BLaER1 (cell line): ENCODE results near the gene CTNNA2.

Experiments used
- H3K27ac ChIP-seq: shearing (Covaris generic); formaldehyde crosslinking; 2 replicates; pipeline ENCODE4 v1.8.1; 2022
- H3K27me3 ChIP-seq: shearing (Covaris generic); formaldehyde crosslinking; 2 replicates; pipeline ENCODE4 v1.8.1; 2022
- H3K36me3 ChIP-seq: shearing (Covaris generic); formaldehyde crosslinking; 2 replicates; pipeline ENCODE4 v1.8.1; 2022
- H3K4me1 ChIP-seq: shearing (Covaris generic); formaldehyde crosslinking; 2 replicates; pipeline ENCODE4 v1.8.1; 2022
- H3K4me2 ChIP-seq: shearing (Covaris generic); formaldehyde crosslinking; 2 replicates; pipeline ENCODE4 v1.8.1; 2022
- H3K4me3 ChIP-seq: shearing (Covaris generic); formaldehyde crosslinking; 2 replicates; pipeline ENCODE4 v1.8.1; 2022
- H3K9ac ChIP-seq: shearing (Covaris generic); formaldehyde crosslinking; 2 replicates; pipeline ENCODE4 v1.8.1; 2022
- H3K9me3 ChIP-seq: shearing (Covaris generic); formaldehyde crosslinking; 2 replicates; pipeline ENCODE4 v1.8.1; 2022
- H4K20me1 ChIP-seq: shearing (Covaris generic); formaldehyde crosslinking; 2 replicates; pipeline ENCODE4 v1.8.1; 2022
- Cebpa-rat ChIP-seq: shearing (Covaris generic); IDR thresholded peaks from 2 replicates; pipeline ENCODE4 v1.8.1; 2022

CTNNA2 gene

DNA sequence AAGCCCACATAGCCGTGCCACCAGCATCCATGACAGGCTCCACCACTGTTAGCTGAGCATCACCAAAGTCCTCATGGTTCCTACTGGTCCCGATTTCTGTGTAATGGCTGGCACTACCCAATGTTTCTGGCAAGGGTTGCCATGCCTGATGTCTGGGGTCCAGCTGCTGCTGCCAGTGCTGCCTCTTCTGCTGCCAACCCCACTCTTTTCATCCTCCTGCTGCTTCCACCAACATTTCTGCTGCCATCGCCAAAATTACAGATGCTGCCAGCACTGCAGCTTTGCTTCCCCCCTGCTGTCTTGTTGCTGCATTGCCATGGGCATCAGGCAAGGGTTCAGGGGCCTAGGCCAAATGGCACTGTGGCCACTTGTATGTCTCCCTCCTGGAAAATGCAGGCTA lies 638.8 kb downstream of the CTNNA2 start:
- no peak overlapping the region for H3K9ac ChIP-seq
- no peaks in the 10 kb centered on the region for H3K27me3 ChIP-seq
- peaks cover 22% of the 10 kb centered on the region for H3K4me1 ChIP-seq
- H4K20me1 ChIP-seq = no peaks in the 10 kb centered on the region
- H3K4me2 ChIP-seq = peak overlapping the region; percentile 72
- no peaks in the 10 kb centered on the region for H3K9me3 ChIP-seq
- H3K27ac ChIP-seq = 0 out of 2 replicates have a peak overlapping the region, but pooled peaks have one; percentile 10
- no peak for TF ChIP-seq Cebpa-rat
- H3K4me3 ChIP-seq = no peak overlapping the region
- no peaks in the 10 kb centered on the region for H3K36me3 ChIP-seq

DNA sequence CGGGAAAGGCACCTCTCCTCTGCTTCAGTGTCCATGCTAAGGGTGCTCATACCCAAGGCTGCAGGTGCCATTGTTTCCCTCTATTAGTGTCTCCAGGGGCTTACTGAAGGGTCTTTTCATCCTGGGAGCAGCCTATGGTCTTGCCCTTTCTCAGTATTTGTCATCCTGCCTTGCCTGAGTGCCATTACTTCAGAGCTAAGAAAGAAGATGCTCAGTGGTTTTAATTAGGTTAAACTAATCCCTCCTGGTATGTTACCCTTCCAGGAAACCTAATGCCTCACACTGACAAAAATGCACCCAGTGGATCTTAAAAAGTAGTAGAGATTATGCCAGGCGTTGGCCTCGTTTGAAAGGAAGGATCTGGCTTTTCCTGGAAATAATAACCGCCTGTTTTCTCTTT lies 640.3 kb downstream of the CTNNA2 start:
- Histone ChIP-seq H3K4me3 (no peak overlapping the region), H3K27ac (no peak overlapping the region), H3K4me2 (no peak overlapping the region), H3K27me3 (no peaks in the 10 kb centered on the region), H4K20me1 (no peaks in the 10 kb centered on the region), H3K36me3 (no peaks in the 10 kb centered on the region), H3K9ac (no peak overlapping the region), H3K9me3 (no peaks in the 10 kb centered on the region), H3K4me1 (peaks cover 22% of the 10 kb centered on the region)
- no peak for TF ChIP-seq Cebpa-rat

- no peak overlapping the region for H3K9ac ChIP-seq
- no peaks in the 10 kb centered on the region for H3K36me3 ChIP-seq
- TF ChIP-seq Cebpa-rat = no peak
- H4K20me1 ChIP-seq = no peaks in the 10 kb centered on the region
- peaks cover 22% of the 10 kb centered on the region for H3K4me1 ChIP-seq
- H3K27me3 ChIP-seq = no peaks in the 10 kb centered on the region
- no peak overlapping the region for H3K27ac ChIP-seq
- no peak overlapping the region for H3K4me2 ChIP-seq
- no peaks in the 10 kb centered on the region for H3K9me3 ChIP-seq
- no peak overlapping the region for H3K4me3 ChIP-seq
These were observed 640.9 kb downstream of the CTNNA2 start for GRCh38 chr2:80153768-80154167.

DNA sequence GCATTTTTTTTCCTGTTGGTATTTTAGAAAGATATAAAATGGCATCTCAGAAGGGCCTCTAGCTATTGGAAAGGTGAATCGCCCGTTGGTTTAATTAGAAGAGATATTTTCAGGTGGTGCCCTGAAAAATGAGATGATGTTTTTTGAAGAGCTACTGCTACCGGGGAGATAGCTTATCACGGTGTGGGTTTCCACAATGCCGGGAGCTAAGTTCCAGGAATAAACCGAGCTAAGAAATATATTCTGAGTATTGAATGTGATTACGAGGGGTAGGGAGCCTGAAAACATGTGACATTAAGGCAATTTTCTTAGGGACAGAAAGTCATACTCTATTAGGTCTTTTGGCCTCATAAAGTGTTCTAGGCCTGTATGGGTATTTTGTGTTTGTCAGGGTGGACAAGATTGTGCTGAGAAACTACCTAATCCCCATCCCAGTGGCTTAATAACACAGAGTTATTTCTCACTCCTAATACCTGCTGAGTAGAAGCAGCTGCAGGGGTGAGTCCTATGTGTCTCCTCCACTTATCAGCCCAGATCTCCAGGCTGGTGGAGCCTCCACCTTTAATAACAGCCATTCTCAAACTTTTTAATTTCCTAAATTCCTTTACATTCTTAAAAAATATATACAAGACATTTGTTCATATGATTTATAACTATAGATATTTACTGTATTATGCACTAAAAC lies 641.5 kb downstream of the CTNNA2 start:
- Histone ChIP-seq H3K4me3 (no peak overlapping the region), H3K4me2 (no peak overlapping the region), H3K27ac (no peak overlapping the region), H3K36me3 (no peaks in the 10 kb centered on the region), H3K27me3 (no peaks in the 10 kb centered on the region), H3K9me3 (no peaks in the 10 kb centered on the region), H3K4me1 (peaks cover 22% of the 10 kb centered on the region), H4K20me1 (no peaks in the 10 kb centered on the region), H3K9ac (no peak overlapping the region)
- no peak for TF ChIP-seq Cebpa-rat

- H3K4me1 ChIP-seq = no peaks in the 10 kb centered on the region
- no peak overlapping the region for H3K4me3 ChIP-seq
- H3K27ac ChIP-seq = no peak overlapping the region
- H3K27me3 ChIP-seq = no peaks in the 10 kb centered on the region
- no peak for TF ChIP-seq Cebpa-rat
- H3K36me3 ChIP-seq = no peaks in the 10 kb centered on the region
- no peaks in the 10 kb centered on the region for H3K9me3 ChIP-seq
- H3K4me2 ChIP-seq = no peak overlapping the region
- no peak overlapping the region for H3K9ac ChIP-seq
- no peaks in the 10 kb centered on the region for H4K20me1 ChIP-seq
These were observed 651.5 kb downstream of the CTNNA2 start for GRCh38 chr2:80164375-80164774.

DNA sequence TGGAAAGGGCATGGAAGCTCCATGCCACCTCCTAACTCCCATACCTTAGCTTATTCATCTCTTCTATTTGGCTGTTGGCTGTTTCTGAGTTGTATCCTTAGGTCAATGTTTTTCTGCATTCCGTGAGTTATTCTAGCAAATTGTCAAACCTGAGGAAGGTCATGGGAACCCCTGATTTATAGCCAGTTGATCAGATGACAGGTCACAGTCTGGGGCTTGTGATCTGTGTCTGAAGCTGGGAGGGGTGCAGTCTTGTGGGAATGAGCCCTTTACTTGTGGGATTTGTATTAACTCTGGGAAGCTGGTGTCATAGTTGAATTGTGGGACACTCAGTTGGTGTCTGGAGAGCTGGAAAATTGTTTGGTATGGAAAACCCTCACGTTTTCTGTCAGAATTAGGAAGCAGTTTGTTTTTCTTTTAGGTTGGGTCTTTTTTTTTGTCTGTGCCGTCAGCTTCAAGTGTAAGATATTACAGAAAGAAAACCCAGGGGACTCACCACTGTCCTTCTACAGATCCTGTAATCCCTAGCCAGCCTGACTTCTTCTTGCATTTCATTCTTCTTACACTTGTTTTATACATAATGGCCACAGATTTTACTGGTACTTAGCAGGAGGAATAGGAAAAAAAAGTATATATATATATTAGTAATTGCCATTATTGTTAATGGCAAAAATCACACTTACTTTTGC lies 653.8 kb downstream of the CTNNA2 start:
- Histone ChIP-seq H3K36me3 (no peaks in the 10 kb centered on the region), H3K9ac (no peak overlapping the region), H4K20me1 (no peaks in the 10 kb centered on the region), H3K4me2 (no peak overlapping the region), H3K27ac (no peak overlapping the region), H3K27me3 (no peaks in the 10 kb centered on the region), H3K4me1 (no peaks in the 10 kb centered on the region), H3K4me3 (no peak overlapping the region), H3K9me3 (no peaks in the 10 kb centered on the region)
- no peak for TF ChIP-seq Cebpa-rat

DNA sequence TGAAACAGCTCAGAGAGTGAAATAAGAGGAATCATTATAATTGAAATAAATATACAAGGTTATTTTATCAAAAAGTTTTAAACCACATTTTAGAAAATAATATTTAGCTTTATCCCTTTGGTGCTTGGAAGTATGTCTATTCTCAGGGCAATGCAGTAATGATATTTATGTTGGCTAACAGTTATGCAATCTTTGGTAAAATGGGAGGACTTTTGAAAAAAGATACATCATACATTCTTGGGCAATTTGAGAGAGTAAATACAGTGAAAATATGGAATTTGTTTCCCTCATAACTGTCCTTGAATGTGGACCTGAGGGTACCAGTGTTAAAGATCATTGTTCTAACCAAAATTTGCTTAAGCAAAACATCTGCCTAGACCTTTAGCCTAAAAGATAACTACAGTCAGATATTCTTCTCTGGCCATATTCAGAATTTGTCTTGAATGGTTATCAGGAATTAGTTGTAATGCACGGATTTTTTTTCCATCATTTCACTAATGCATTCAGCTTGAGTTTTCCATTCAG lies 654.5 kb downstream of the CTNNA2 start:
- no peak overlapping the region for H3K4me3 ChIP-seq
- no peak for TF ChIP-seq Cebpa-rat
- H3K36me3 ChIP-seq = no peaks in the 10 kb centered on the region
- no peaks in the 10 kb centered on the region for H3K9me3 ChIP-seq
- H3K27ac ChIP-seq = no peak overlapping the region
- no peaks in the 10 kb centered on the region for H3K4me1 ChIP-seq
- no peaks in the 10 kb centered on the region for H3K27me3 ChIP-seq
- no peaks in the 10 kb centered on the region for H4K20me1 ChIP-seq
- H3K9ac ChIP-seq = no peak overlapping the region
- no peak overlapping the region for H3K4me2 ChIP-seq

- no peak overlapping the region for H3K27ac ChIP-seq
- H3K36me3 ChIP-seq = no peaks in the 10 kb centered on the region
- no peak overlapping the region for H3K4me2 ChIP-seq
- TF ChIP-seq Cebpa-rat = no peak
- H3K4me1 ChIP-seq = no peaks in the 10 kb centered on the region
- no peaks in the 10 kb centered on the region for H4K20me1 ChIP-seq
- no peak overlapping the region for H3K4me3 ChIP-seq
- H3K9me3 ChIP-seq = no peaks in the 10 kb centered on the region
- H3K27me3 ChIP-seq = no peaks in the 10 kb centered on the region
- no peak overlapping the region for H3K9ac ChIP-seq
These were observed 655.2 kb downstream of the CTNNA2 start for GRCh38 chr2:80168037-80168436.

- no peak overlapping the region for H3K27ac ChIP-seq
- no peak overlapping the region for H3K4me3 ChIP-seq
- no peaks in the 10 kb centered on the region for H3K27me3 ChIP-seq
- no peaks in the 10 kb centered on the region for H3K9me3 ChIP-seq
- no peak for TF ChIP-seq Cebpa-rat
- H3K36me3 ChIP-seq = no peaks in the 10 kb centered on the region
- H3K4me2 ChIP-seq = no peak overlapping the region
- H4K20me1 ChIP-seq = no peaks in the 10 kb centered on the region
- H3K4me1 ChIP-seq = no peaks in the 10 kb centered on the region
- no peak overlapping the region for H3K9ac ChIP-seq
These were observed 656.0 kb downstream of the CTNNA2 start for GRCh38 chr2:80168801-80169200.

DNA sequence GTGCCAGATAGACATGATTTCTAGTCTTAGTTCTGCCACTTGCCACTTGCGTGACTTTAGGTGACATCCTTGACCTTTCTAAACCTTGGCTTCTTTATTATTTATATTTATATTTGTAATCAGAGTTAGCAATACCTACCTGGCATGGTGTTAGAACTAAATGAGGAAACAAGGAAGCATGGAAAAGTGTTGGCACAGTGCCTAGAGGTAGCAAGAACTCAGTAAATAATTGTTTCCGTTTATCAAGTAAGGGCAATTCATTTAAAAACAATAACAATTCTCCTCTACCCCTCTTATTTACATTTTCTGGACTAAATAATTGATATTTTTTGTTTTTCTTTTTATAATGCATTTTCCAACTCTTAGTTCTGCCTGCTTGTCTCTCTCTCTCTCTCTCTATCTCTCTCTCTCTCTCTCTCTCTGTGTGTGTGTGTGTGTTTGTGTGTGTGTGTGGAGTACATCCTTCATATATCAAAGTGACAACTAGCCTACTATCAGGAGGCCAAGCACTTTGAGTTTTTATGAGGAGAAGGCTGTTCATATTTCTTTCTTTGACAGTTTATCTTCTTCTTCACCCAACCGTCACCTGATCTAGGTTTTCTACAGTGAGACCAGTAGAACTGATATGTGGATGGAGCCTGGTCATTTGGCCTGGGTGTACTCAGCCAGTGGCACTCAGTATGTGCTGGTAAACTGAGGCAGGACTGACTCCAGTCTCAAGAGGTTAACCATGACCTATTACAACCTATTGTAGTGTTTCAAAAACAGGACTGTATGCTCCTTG lies 657.2 kb downstream of the CTNNA2 start:
- Histone ChIP-seq H3K4me2 (no peak overlapping the region), H3K9ac (no peak overlapping the region), H3K9me3 (no peaks in the 10 kb centered on the region), H3K4me1 (no peaks in the 10 kb centered on the region), H3K27ac (no peak overlapping the region), H3K36me3 (no peaks in the 10 kb centered on the region), H3K4me3 (no peak overlapping the region), H3K27me3 (no peaks in the 10 kb centered on the region), H4K20me1 (no peaks in the 10 kb centered on the region)
- no peak for TF ChIP-seq Cebpa-rat
